ENCODE results near the gene PLCZ1.

PLCZ1 gene

DNA sequence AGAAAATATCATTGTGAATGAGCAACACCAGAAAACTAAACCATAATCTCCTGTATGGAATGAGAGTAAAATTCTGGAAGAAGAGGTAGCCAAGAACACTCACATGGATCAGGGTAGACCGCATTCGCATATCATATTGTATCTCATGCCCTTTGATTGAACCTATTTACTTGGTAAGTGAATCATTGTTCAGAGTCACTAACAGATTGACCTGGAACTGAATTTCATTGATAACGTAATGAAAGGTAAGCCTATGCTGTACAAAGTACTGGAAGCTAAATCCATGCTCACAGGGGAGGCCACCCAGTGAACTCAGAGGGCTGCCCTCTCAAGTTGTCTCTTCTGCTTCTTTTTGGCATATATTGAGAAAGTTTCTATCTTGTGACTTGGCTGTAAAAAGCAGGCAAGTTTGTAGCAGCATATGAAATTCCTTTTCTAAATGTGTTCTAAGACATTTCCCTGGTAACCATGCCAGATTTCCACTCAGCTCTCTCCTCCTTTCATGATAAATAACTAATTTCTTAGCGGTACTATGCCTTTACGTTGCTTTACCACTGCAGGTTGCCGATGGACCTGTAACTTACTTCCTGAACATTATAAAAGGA, 91.4 kb downstream of the PLCZ1 start:
- no peak for DNase-seq
- in situ Hi-C loops (cut with MboI; ENCODE audit: low pct_unique_long_range_greater_than_20kb, low sequenced_read_pairs): no loop called here

DNA sequence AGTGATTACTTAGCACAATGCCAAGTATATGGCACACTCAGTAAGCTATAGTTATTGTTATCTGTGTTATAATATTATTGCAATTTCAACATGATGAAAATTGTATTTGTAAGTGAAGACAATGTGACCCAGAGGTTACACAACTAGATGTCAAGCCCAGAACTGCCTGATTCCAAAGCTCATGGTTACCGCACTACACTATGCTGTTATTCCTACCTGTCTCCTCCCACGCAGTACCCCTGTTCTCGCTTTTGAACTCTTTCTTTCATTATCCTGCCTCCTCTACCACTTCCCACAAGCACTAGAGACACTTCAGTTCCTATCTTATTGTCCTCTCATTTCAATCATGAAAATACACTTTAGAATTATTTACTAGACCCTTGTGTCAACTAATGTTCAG, 93.2 kb downstream of the PLCZ1 start:
- no peak for DNase-seq
- in situ Hi-C loops (cut with MboI; ENCODE audit: low pct_unique_long_range_greater_than_20kb, low sequenced_read_pairs): no loop called here

DNA sequence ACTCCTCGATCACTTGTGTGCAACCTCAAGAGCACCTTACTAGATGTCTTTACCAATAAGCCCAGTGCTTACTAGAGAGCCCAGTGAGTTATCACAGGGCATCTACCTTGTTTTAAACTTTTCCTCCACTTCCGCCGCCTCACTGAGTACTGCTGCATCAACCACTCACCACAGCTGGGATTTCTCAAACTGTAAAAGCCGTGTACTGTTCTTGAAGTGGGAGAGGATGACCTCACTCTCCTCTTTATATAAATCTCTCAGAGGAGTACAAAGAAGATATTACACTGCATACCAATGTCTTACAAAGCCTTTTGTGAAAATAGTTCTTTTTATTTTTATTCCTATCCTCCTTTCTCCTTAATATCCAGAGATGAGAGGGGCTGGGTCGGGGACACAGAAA, 94.1 kb downstream of the PLCZ1 start:
- DNase-seq: no peak

DNA sequence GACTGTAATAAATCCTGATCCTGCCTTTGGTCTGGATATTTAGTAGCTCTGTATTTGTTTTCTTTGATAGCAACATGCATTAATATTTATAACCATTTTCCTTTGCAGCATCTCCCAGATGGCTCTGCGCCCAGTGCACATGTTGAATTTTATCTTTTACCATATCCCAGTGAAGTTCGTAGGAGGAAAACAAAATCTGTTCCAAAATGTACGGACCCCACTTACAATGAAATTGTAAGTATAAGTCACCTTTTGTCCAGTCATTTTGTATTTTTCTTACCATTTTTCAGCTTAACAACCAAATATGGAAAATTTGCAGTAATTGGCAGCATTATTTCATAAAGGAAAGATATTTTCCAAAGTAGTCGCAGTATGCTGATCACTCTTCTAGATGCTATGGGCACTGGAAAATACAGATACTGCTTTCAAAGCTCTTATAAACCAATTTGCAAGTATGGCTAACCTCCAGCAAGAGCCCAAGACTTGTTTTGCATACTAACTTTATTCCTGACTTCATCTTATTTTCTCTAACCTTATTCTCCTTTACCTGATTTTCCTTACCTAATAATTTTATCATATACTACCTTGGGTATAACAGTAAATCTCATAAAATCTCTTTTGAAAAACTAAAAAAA, 97.4 kb downstream of the PLCZ1 start:
- in situ Hi-C loops (cut with MboI; ENCODE audit: low pct_unique_long_range_greater_than_20kb, low sequenced_read_pairs): no loop called here
- DNase-seq: no peak

More for the DNA sequence above, 94.1 kb downstream of the PLCZ1 start:
- in situ Hi-C loops (cut with MboI; ENCODE audit: low pct_unique_long_range_greater_than_20kb, low sequenced_read_pairs): no loop called here

DNA sequence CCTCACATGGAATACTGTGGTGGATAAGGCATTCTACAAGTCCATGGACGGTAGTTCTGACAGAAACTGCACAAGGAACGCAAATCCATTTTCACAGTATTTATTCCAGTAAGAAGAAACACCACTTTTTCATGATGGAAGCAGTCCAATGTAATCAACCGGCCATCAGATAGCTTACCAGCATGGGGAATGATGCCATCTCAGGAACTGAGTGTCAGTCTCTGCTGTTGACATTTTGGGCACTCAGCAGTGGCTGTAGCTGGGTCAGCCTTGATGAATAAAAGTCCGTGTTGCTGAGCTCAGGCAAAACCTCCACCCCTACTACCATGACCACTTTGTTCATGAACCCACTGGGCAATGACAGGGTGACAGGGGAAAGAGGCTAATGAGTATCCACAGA, 103.4 kb downstream of the PLCZ1 start:
- in situ Hi-C loops (cut with MboI; ENCODE audit: low pct_unique_long_range_greater_than_20kb, low sequenced_read_pairs): no loop called here
- DNase-seq: no peak

All from KBM-7 (cell line).